Endothelial cell of umbilical vein (primary cell): ENCODE results near the gene TPGS2. TPM values are rescaled to one million over a fixed set of nuclear protein-coding genes. Genes with fewer than 3 reads are reported as not detected.

Experiments
- BruUV-seq: library from RNA; stranded (reverse); fragments of 400-500 nt; replicated peaks from 2 replicates; lab custom pipeline; 2021; lab: Mats Ljungman, UMichigan
- CTCF ChIA-PET: fragments of 300-600, 350-600 bp; sonication (Branson Sonifier 250); formaldehyde crosslinking; loops from one replicate; lab custom pipeline; 2021; ENCODE audit warnings: antibody characterized with exemption, inconsistent platforms; lab: Charles Lee
- POLR2A ChIA-PET: fragments of 300-600, 350-600 bp; sonication (Branson Sonifier 250); formaldehyde crosslinking; loops from one replicate; lab custom pipeline; 2021; ENCODE audit warnings: antibody characterized with exemption, inconsistent platforms; lab: Charles Lee
- DNase-seq: peaks from one replicate; pipeline ENCODE4 v3.0.0-alpha.2; 2011; ENCODE audit warnings: low read depth, low spot score
- FAIRE-seq: peaks from 2 replicates; lab custom pipeline; 2011; peaks lifted over from hg19 to GRCh38; lab: Jason Lieb, UNC
- H2AFZ ChIP-seq: 2 replicates; pipeline ENCODE4 v1.6.0; 2012; ENCODE audit warnings: low read depth, low read length, control low read depth, inconsistent platforms
- H3K27ac ChIP-seq: 2 replicates; pipeline ENCODE4 v1.5.1; 2011; ENCODE audit warnings: low read depth, mild to moderate bottlenecking, control low read depth, low read length, moderate library complexity; ENCODE audit not compliant: insufficient read depth
- H3K27me3 ChIP-seq, 2 experiments: 2 replicates each; pipeline versions ENCODE4 v1.6.0 to v1.6.1; 2011; ENCODE audit warnings: low read length in 2 of 2, mixed read lengths in 1 of 2; ENCODE audit not compliant: control insufficient read depth in 2 of 2, insufficient read depth in 2 of 2
- H3K36me3 ChIP-seq, 2 experiments: 2 replicates in 1 of 2; 3 replicates in 1 of 2; pipeline ENCODE4 v1.5.1; 2011; ENCODE audit warnings: low read length in 2 of 2, mild to moderate bottlenecking in 1 of 2, moderate library complexity in 1 of 2; ENCODE audit not compliant: control insufficient read depth in 2 of 2, insufficient read depth in 2 of 2; ENCODE audit errors: extremely low read depth in 1 of 2
- H3K4me1 ChIP-seq: 3 replicates; pipeline ENCODE4 v1.5.1; 2011; ENCODE audit warnings: mild to moderate bottlenecking, low read length; ENCODE audit not compliant: control insufficient read depth, insufficient read depth; ENCODE audit errors: extremely low read depth
- H3K4me2 ChIP-seq: 2 replicates; pipeline ENCODE4 v1.6.1; 2011; ENCODE audit warnings: low read length, control low read depth, mixed read lengths; ENCODE audit not compliant: insufficient read depth
- H3K4me3 ChIP-seq, 3 experiments: fragments of 200-600 bp in 1 of 3; sonication (generic), shearing (Covaris generic) in 1 of 3; replicated peaks in 1 of 3; 2 replicates each; pipeline ENCODE4 v1.5.1; 2011 to 2016; ENCODE audit warnings: control low read depth in 3 of 3, low read length in 3 of 3, mild to moderate bottlenecking in 2 of 3, inconsistent platforms in 1 of 3, low read depth in 1 of 3, moderate library complexity in 1 of 3; ENCODE audit not compliant: insufficient read depth in 1 of 3
- H3K79me2 ChIP-seq: 2 replicates; pipeline ENCODE4 v1.6.0; 2012; ENCODE audit warnings: low read length, inconsistent platforms; ENCODE audit not compliant: control insufficient read depth, insufficient read depth
- H3K9ac ChIP-seq: replicated peaks from 2 replicates; pipeline ENCODE3; 2011; ENCODE audit warnings: low read length, control low read depth; ENCODE audit not compliant: insufficient read depth; ENCODE audit errors: extremely low read depth
- H3K9me1 ChIP-seq: replicated peaks from 3 replicates; pipeline ENCODE4 v1.6.0; 2011; ENCODE audit warnings: mild to moderate bottlenecking, low read length; ENCODE audit not compliant: control insufficient read depth, insufficient read depth; ENCODE audit errors: extremely low read depth
- H3K9me3 ChIP-seq: replicated peaks from 2 replicates; pipeline ENCODE4 v1.5.1; 2012; ENCODE audit warnings: low read length, inconsistent platforms; ENCODE audit not compliant: control insufficient read depth, insufficient read depth
- H4K20me1 ChIP-seq: replicated peaks from 2 replicates; pipeline ENCODE3; 2011; ENCODE audit warnings: mild to moderate bottlenecking, low read length; ENCODE audit not compliant: control insufficient read depth, insufficient read depth; ENCODE audit errors: extremely low read depth
- EZH2 ChIP-seq: IDR thresholded peaks from 2 replicates; pipeline ENCODE4 v1.6.1; 2012; ENCODE audit warnings: borderline replicate concordance, low read depth, mild to moderate bottlenecking, moderate library complexity, low read length, inconsistent platforms; ENCODE audit not compliant: severe bottlenecking
- FOS ChIP-seq: IDR thresholded peaks from 2 replicates; pipeline ENCODE4 v1.6.1; 2011; ENCODE audit warnings: mild to moderate bottlenecking, low read length, moderate library complexity, borderline replicate concordance; ENCODE audit not compliant: insufficient read depth
- GATA2 ChIP-seq: IDR thresholded peaks from 2 replicates; pipeline ENCODE4 v1.7.0; 2011; ENCODE audit warnings: low read depth, mild to moderate bottlenecking, moderate library complexity, mixed read lengths, low read length; ENCODE audit not compliant: insufficient read length, insufficient read depth
- JUN ChIP-seq: IDR thresholded peaks from 2 replicates; pipeline ENCODE4 v1.6.1; 2011; ENCODE audit warnings: borderline replicate concordance, low read depth; ENCODE audit not compliant: insufficient read length, insufficient read depth
- MYC ChIP-seq: IDR thresholded peaks from one replicate; pipeline ENCODE4 v1.6.1; 2011; ENCODE audit warnings: mild to moderate bottlenecking, low read depth, low read length
- POLR2A ChIP-seq: IDR thresholded peaks from 2 replicates; pipeline ENCODE4 v1.6.1; 2012; ENCODE audit warnings: low read depth, mild to moderate bottlenecking, control low read depth, low read length
- POLR2AphosphoS5 ChIP-seq: IDR thresholded peaks from 2 replicates; pipeline ENCODE4 v1.6.1; 2012; ENCODE audit warnings: low read depth, mild to moderate bottlenecking, control low read depth, low read length, moderate library complexity; ENCODE audit not compliant: insufficient read depth
- dilution Hi-C: fragments of 300-500 bp; cut with MboI; formaldehyde crosslinking; loops from one replicate; pipeline ENCODE4 v1.15.0; 2019; ENCODE audit warnings: low sequenced_read_pairs; ENCODE audit not compliant: extremely low pct_ligation_motif_present
- intact Hi-C: fragments of 100-400 bp; cut with micrococcal nuclease; formaldehyde crosslinking; loops from one replicate; pipeline ENCODE4 v1.10.0; 2022
- polyA plus RNA-seq, 4 experiments: library from polyadenylated mRNA; depleted of rRNA in 3 of 4; stranded (reverse) in 3 of 4; unstranded in 1 of 4; fragments of >200 nt; gene quantifications; 2 replicates each; pipeline versions ENCODE4 v1.2.1 to v1.2.3, GENCODE V29; 2011 to 2012; ENCODE audit warnings: missing spikeins in 1 of 4
- total RNA-seq: library from RNA; stranded (reverse); gene quantifications from 2 replicates; pipeline ENCODE4 v1.2.3, GENCODE V29; 2021
- TF ChIP-seq, protein P1 (sequence below): IDR thresholded peaks from 2 replicates; pipeline ENCODE4 v1.6.1; 2011; ENCODE audit not compliant: insufficient read depth, insufficient read length
- TF ChIP-seq, protein P2 (sequence below), 2 donors: IDR thresholded peaks; 1 replicate in 1 of 2; 2 replicates in 1 of 2; pipeline ENCODE4 v1.5.1; 2011; ENCODE audit warnings: low read length in 2 of 2, mild to moderate bottlenecking in 2 of 2, moderate library complexity in 2 of 2, control low read depth in 1 of 2, inconsistent platforms in 1 of 2, low read depth in 1 of 2; ENCODE audit not compliant: insufficient read depth in 1 of 2; ENCODE audit errors: extremely low read depth in 1 of 2

TPGS2 gene
- total and polyA plus RNA-seq, 2 donors (not counting 3 experiments of a cell fraction or from before 2014, with no cell fraction given) = 150 to 232 TPM

DNA sequence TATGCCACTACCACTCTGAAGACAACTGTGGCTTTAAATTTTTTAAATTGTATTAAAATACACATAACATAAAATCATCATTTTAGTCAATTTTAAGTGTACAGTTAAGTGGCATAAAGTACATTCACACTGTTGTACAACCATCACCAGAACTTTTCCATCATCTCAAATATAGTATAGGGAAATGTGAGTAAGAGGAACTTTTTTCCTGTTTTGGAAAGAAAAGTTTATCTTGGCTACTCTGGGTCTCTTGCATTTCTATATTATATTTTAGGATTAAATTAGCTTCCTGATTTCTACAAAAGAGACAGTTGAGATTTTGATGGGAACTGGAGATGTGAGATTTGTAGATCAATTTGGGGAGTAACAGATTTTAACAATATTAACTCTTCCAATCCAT is 3.3 kb downstream of the TPGS2 start:
- no TSS peak for BruUV-seq
- ChIA-PET CTCF (interaction anchor here (1.4 kb wide), 1 partner anchor 74 kb away, joined by 4 read pairs; no protein-coding TSS in a partner anchor), POLR2A (no interaction called here)
- no peak overlapping the region for H2AFZ ChIP-seq
- intact Hi-C loops (no loop called here), dilution Hi-C loops (no loop called here)
- FAIRE-seq (no peak), DNase-seq (peak; percentile 74)
- H3K79me2 ChIP-seq = peaks cover 45% of the 10 kb centered on the region
- H3K4me1 ChIP-seq = peaks cover 18% of the 10 kb centered on the region
- H3K4me3 ChIP-seq = no peak overlapping the region
- no peaks in the 10 kb centered on the region for H3K9me3 ChIP-seq
- H4K20me1 ChIP-seq = no peaks in the 10 kb centered on the region
- TF ChIP-seq POLR2AphosphoS5 = no peak
- no peak for TF ChIP-seq EZH2
- no peak for TF ChIP-seq MYC
- no peak for TF ChIP-seq JUN
- TF ChIP-seq, protein P1, sequence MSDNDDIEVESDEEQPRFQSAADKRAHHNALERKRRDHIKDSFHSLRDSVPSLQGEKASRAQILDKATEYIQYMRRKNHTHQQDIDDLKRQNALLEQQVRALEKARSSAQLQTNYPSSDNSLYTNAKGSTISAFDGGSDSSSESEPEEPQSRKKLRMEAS = no peak
- no peaks in the 10 kb centered on the region for H3K27me3 ChIP-seq
- H3K36me3 ChIP-seq = peaks cover 2 to 4% of the 10 kb centered on the region in 2 experiments
- H3K27ac ChIP-seq = no peak overlapping the region
- H3K9me1 ChIP-seq = no peaks in the 10 kb centered on the region
- H3K4me2 ChIP-seq = peak overlapping the region; percentile 28
- H3K9ac ChIP-seq = no peak overlapping the region

- Histone ChIP-seq H3K79me2 (peaks cover 28% of the 10 kb centered on the region), H3K9me1 (no peaks in the 10 kb centered on the region), H3K9me3 (no peaks in the 10 kb centered on the region), H3K9ac (no peak overlapping the region), H3K36me3 (peaks cover 9 to 10% of the 10 kb centered on the region in 2 experiments), H2AFZ (no peak overlapping the region), H4K20me1 (no peaks in the 10 kb centered on the region), H3K27ac (no peak overlapping the region), H3K27me3 (no peaks in the 10 kb centered on the region), H3K4me1 (peaks cover 7% of the 10 kb centered on the region), H3K4me3 (no peak overlapping the region), H3K4me2 (no peak overlapping the region)
- dilution Hi-C loops (no loop called here), intact Hi-C loops (no loop called here)
- DNase-seq (no peak), FAIRE-seq (no peak)
- ChIA-PET CTCF (interaction anchor here (1.4 kb wide), 1 partner anchor 134 kb away, joined by 3 read pairs; no protein-coding TSS in a partner anchor), POLR2A (no interaction called here)
- BruUV-seq = no TSS peak
- TF ChIP-seq EZH2 (no peak), POLR2AphosphoS5 (no peak), GATA2 (no peak), JUN (no peak), FOS (no peak), POLR2A (no peak), MYC (no peak)
- TF ChIP-seq, protein P2, sequence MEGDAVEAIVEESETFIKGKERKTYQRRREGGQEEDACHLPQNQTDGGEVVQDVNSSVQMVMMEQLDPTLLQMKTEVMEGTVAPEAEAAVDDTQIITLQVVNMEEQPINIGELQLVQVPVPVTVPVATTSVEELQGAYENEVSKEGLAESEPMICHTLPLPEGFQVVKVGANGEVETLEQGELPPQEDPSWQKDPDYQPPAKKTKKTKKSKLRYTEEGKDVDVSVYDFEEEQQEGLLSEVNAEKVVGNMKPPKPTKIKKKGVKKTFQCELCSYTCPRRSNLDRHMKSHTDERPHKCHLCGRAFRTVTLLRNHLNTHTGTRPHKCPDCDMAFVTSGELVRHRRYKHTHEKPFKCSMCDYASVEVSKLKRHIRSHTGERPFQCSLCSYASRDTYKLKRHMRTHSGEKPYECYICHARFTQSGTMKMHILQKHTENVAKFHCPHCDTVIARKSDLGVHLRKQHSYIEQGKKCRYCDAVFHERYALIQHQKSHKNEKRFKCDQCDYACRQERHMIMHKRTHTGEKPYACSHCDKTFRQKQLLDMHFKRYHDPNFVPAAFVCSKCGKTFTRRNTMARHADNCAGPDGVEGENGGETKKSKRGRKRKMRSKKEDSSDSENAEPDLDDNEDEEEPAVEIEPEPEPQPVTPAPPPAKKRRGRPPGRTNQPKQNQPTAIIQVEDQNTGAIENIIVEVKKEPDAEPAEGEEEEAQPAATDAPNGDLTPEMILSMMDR (IDR thresholded peaks at IDR 0.05; ENCODE audit: extremely low read depth in 1 of 2, insufficient read depth in 1 of 2, low read depth in 1 of 2, low read length in 2 of 2) = no peak
- TF ChIP-seq, protein P1 = no peak
Measured at GRCh38 chr18:36821681-36822080, 7.1 kb downstream of the TPGS2 start.
